Prostate gland (tissue), 2 donors: ENCODE measurements around the gene NKIRAS1. TPM values are rescaled to one million over a fixed set of nuclear protein-coding genes. Genes with fewer than 3 reads are reported as not detected.

Source experiments
- DNase-seq: peaks from one replicate; pipeline ENCODE4 v3.0.0-alpha.2; 2019; ENCODE audit warnings: low spot score
- H3K27ac ChIP-seq, 2 donors: fragments of 200-600 bp; sonication (generic); 2 replicates each; pipeline ENCODE4 v1.5.1; 2017 to 2019
- H3K27me3 ChIP-seq: fragments of 200-600 bp; sonication (generic); replicated peaks from 2 replicates; pipeline ENCODE4 v1.5.1; 2019; ENCODE audit not compliant: insufficient read depth
- H3K36me3 ChIP-seq, 2 donors: fragments of 200-600 bp; sonication (generic); 1 replicate in 1 of 2; 2 replicates in 1 of 2; pipeline versions ENCODE4 v1.5.1 to v1.8.1; 2017 to 2019
- H3K4me1 ChIP-seq: fragments of 200-600 bp; sonication (generic); replicated peaks from 2 replicates; pipeline ENCODE4 v1.5.1; 2019
- H3K4me3 ChIP-seq, 2 donors: fragments of 200-600 bp; sonication (generic); 2 replicates each; pipeline ENCODE4 v1.5.1; 2017 to 2019
- H3K9me3 ChIP-seq: fragments of 200-600 bp; sonication (generic); 2 replicates; pipeline ENCODE4 v1.5.1; 2017
- CTCF ChIP-seq, 4 experiments: fragments of 200-600 bp in 2 of 4; fragments of 450-650 bp in 2 of 4; sonication (generic) in 2 of 4; IDR thresholded peaks; 1 replicate in 3 of 4; 2 replicates in 1 of 4; pipeline ENCODE4 v1.5.1; 2016 to 2019; ENCODE audit warnings: antibody characterized with exemption in 4 of 4, mild to moderate bottlenecking in 2 of 4, moderate library complexity in 2 of 4
- POLR2A ChIP-seq: fragments of 450-650 bp; IDR thresholded peaks from one replicate; pipeline ENCODE4 v1.6.1; 2016; ENCODE audit warnings: antibody characterized with exemption, mild to moderate bottlenecking
- POLR2AphosphoS5 ChIP-seq: sonication (generic); formaldehyde crosslinking; IDR thresholded peaks from one replicate; pipeline ENCODE4 v1.6.1; 2017; ENCODE audit warnings: antibody characterized with exemption
- WGBS: methylation state at CpG from one replicate; pipeline ENCODE4 v1.1.5; 2018; 5-methylcytosine and 5-hydroxymethylcytosine counted together
- intact Hi-C: fragments of 100-400 bp; cut with DNase I; formaldehyde crosslinking; loops from one replicate; pipeline ENCODE4 v1.14.2; 2022
- total RNA-seq, 2 donors: library from RNA; depleted of rRNA; stranded (reverse); fragments of >200 nt; gene quantifications; one replicate each; pipeline ENCODE4 v1.1.0, GENCODE V29; 2016

The NKIRAS1 gene
- total RNA-seq, 2 donors from 2014 or later = 9.4 to 19.9 TPM

GRCh38 chr3:23867400-23867799 is 49.4 kb downstream of the NKIRAS1 start:
- H3K27me3 ChIP-seq = no peaks in the 10 kb centered on the region
- intact Hi-C loops = no loop called here
- no peaks in the 10 kb centered on the region for H3K4me1 ChIP-seq
- H3K9me3 ChIP-seq = no peaks in the 10 kb centered on the region
- DNase-seq = no peak
- no peak for TF ChIP-seq CTCF (IDR thresholded peaks at IDR 0.05)
- no peak for TF ChIP-seq POLR2A
- no peak for TF ChIP-seq POLR2AphosphoS5
- no peak overlapping the region for H3K27ac ChIP-seq
- H3K36me3 ChIP-seq = no peaks in the 10 kb centered on the region
- WGBS = 76% methylated on average over 1 of the region's 1 CpG
- no peak overlapping the region for H3K4me3 ChIP-seq

GRCh38 chr3:23865595-23866396 is 51.0 kb downstream of the NKIRAS1 start:
- Histone ChIP-seq H3K27ac (no peak overlapping the region), H3K4me3 (no peak overlapping the region), H3K9me3 (no peaks in the 10 kb centered on the region), H3K4me1 (no peaks in the 10 kb centered on the region), H3K27me3 (no peaks in the 10 kb centered on the region), H3K36me3 (no peaks in the 10 kb centered on the region)
- TF ChIP-seq POLR2AphosphoS5 = no peak
- no peak for TF ChIP-seq POLR2A
- no peak for TF ChIP-seq CTCF (IDR thresholded peaks at IDR 0.05)
- whole genome bisulfite sequencing = 63% methylated on average over 6 of the region's 6 CpGs
- DNase-seq = no peak
- intact Hi-C loops = no loop called here

DNA sequence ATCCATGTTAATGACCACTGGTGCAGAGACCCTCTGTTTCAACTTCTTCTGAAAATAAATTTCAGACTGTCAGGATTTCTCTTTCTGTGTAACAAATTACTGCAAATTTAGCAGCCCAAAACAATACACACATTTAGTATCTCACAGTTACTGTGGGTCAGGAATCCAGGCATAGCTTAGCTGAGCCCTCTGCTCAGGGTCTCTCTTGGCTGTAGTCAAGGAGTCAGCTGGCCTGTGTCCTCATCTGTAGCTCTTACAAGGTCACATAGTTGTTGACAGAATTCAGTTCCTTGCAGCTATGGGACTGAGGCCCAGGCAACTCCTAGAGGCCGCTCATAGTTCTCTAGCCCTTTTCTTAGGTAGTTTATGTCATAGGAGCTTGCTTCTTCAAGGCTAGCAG is 51.9 kb downstream of the NKIRAS1 start:
- H3K27me3 ChIP-seq = no peaks in the 10 kb centered on the region
- no peaks in the 10 kb centered on the region for H3K4me1 ChIP-seq
- H3K27ac ChIP-seq = no peak overlapping the region
- intact Hi-C loops = no loop called here
- 94% methylated on average over 1 of the region's 1 CpG for WGBS
- no peak for DNase-seq
- H3K9me3 ChIP-seq = no peaks in the 10 kb centered on the region
- H3K36me3 ChIP-seq = no peaks in the 10 kb centered on the region
- H3K4me3 ChIP-seq = no peak overlapping the region
- TF ChIP-seq POLR2AphosphoS5 (no peak), CTCF (IDR thresholded peaks at IDR 0.05) (no peak), POLR2A (no peak)

GRCh38 chr3:23863060-23863459 is 53.7 kb downstream of the NKIRAS1 start:
- intact Hi-C loops = no loop called here
- no peaks in the 10 kb centered on the region for H3K4me1 ChIP-seq
- WGBS = 83% methylated on average over 1 of the region's 1 CpG

More at GRCh38 chr3:23863060-23863459, 53.7 kb downstream of the NKIRAS1 start:
- TF ChIP-seq POLR2A = no peak
- no peak for TF ChIP-seq CTCF (IDR thresholded peaks at IDR 0.05)
- no peak for TF ChIP-seq POLR2AphosphoS5
- no peaks in the 10 kb centered on the region for H3K27me3 ChIP-seq
- no peak for DNase-seq
- H3K27ac ChIP-seq = no peak overlapping the region
- H3K9me3 ChIP-seq = no peaks in the 10 kb centered on the region
- H3K4me3 ChIP-seq = no peak overlapping the region
- H3K36me3 ChIP-seq = no peaks in the 10 kb centered on the region
